Astrocyte (in vitro differentiated cells and primary cell): ENCODE data around the gene SH3BP2. TPM values are rescaled to one million over a fixed set of nuclear protein-coding genes. Genes with fewer than 3 reads are reported as not detected.

Experiments
- DNase-seq: peaks from one replicate; pipeline ENCODE4 v3.0.0-alpha.2; 2010; ENCODE audit warnings: low read depth
- FAIRE-seq: peaks from 2 replicates; lab custom pipeline; 2011; peaks lifted over from hg19 to GRCh38; lab: Jason Lieb, UNC
- H2AFZ ChIP-seq: 2 replicates; pipeline ENCODE4 v1.6.0; 2012; ENCODE audit warnings: low read depth, low read length, inconsistent platforms
- H3K27ac ChIP-seq: 2 replicates; pipeline ENCODE4 v1.5.1; 2011; ENCODE audit warnings: low read depth, low read length, inconsistent platforms
- H3K27me3 ChIP-seq: 2 replicates; pipeline ENCODE4 v1.6.0; 2011; ENCODE audit warnings: low read length, inconsistent platforms; ENCODE audit not compliant: insufficient read depth
- H3K36me3 ChIP-seq: 2 replicates; pipeline ENCODE4 v1.5.1; 2011; ENCODE audit warnings: low read length, inconsistent platforms; ENCODE audit not compliant: insufficient read depth
- H3K4me1 ChIP-seq: 2 replicates; pipeline ENCODE4 v1.5.1; 2011; ENCODE audit warnings: low read length, inconsistent platforms; ENCODE audit not compliant: insufficient read depth
- H3K4me2 ChIP-seq: 2 replicates; pipeline ENCODE4 v1.6.0; 2012; ENCODE audit warnings: low read length, inconsistent platforms
- H3K4me3 ChIP-seq: 2 replicates; pipeline ENCODE4 v1.5.1; 2011; ENCODE audit warnings: low read depth, mild to moderate bottlenecking, low read length, inconsistent platforms; ENCODE audit not compliant: insufficient read depth
- H3K79me2 ChIP-seq: 2 replicates; pipeline ENCODE4 v1.6.0; 2012; ENCODE audit warnings: mild to moderate bottlenecking, low read length, inconsistent platforms; ENCODE audit not compliant: insufficient read depth
- H3K9ac ChIP-seq: 2 replicates; pipeline ENCODE4 v1.6.0; 2012; ENCODE audit warnings: mild to moderate bottlenecking, low read length, inconsistent platforms
- H3K9me3 ChIP-seq: 2 replicates; pipeline ENCODE4 v1.5.1; 2012; ENCODE audit warnings: low read depth, mild to moderate bottlenecking, low read length, inconsistent platforms; ENCODE audit not compliant: insufficient read depth
- H4K20me1 ChIP-seq: 2 replicates; pipeline ENCODE4 v1.6.0; 2012; ENCODE audit warnings: low read length, inconsistent platforms; ENCODE audit not compliant: insufficient read depth
- H3K27ac Mint-ChIP-seq: one replicate; pipeline ENCODE4 v1.8.0; 2021; ENCODE audit warnings: mild to moderate bottlenecking, mixed read lengths; ENCODE audit not compliant: unreplicated experiment
- H3K27me3 Mint-ChIP-seq: one replicate; pipeline ENCODE4 v1.8.0; 2021; ENCODE audit warnings: low read depth, mixed read lengths; ENCODE audit not compliant: unreplicated experiment
- H3K36me3 Mint-ChIP-seq: one replicate; pipeline ENCODE4 v1.8.0; 2021; ENCODE audit warnings: low read depth, mixed read lengths; ENCODE audit not compliant: unreplicated experiment
- H3K4me1 Mint-ChIP-seq: one replicate; pipeline ENCODE4 v1.8.0; 2021; ENCODE audit warnings: low read depth, mixed read lengths; ENCODE audit not compliant: unreplicated experiment
- H3K4me3 Mint-ChIP-seq: one replicate; pipeline ENCODE4 v1.8.0; 2021; ENCODE audit warnings: mild to moderate bottlenecking, moderate library complexity, mixed read lengths; ENCODE audit not compliant: unreplicated experiment
- H3K9me3 Mint-ChIP-seq: one replicate; pipeline ENCODE4 v1.8.0; 2021; ENCODE audit warnings: mild to moderate bottlenecking, mixed read lengths; ENCODE audit not compliant: unreplicated experiment
- EZH2 ChIP-seq: IDR thresholded peaks from 2 replicates; pipeline ENCODE4 v1.6.1; 2012; ENCODE audit warnings: mild to moderate bottlenecking, low read length, inconsistent platforms; ENCODE audit not compliant: insufficient read depth
- total RNA-seq: library from RNA; stranded (reverse); gene quantifications from 2 replicates; pipeline ENCODE4 v1.2.1, GENCODE V29; 2021
- TF ChIP-seq, protein P1 (sequence below): IDR thresholded peaks from 2 replicates; pipeline ENCODE4 v1.5.1; 2011; ENCODE audit warnings: low read depth, mild to moderate bottlenecking, inconsistent platforms, low read length, moderate library complexity; ENCODE audit not compliant: insufficient read depth

SH3BP2 gene
- total RNA-seq, 1 donor from 2014 or later = 33.7 TPM

DNA sequence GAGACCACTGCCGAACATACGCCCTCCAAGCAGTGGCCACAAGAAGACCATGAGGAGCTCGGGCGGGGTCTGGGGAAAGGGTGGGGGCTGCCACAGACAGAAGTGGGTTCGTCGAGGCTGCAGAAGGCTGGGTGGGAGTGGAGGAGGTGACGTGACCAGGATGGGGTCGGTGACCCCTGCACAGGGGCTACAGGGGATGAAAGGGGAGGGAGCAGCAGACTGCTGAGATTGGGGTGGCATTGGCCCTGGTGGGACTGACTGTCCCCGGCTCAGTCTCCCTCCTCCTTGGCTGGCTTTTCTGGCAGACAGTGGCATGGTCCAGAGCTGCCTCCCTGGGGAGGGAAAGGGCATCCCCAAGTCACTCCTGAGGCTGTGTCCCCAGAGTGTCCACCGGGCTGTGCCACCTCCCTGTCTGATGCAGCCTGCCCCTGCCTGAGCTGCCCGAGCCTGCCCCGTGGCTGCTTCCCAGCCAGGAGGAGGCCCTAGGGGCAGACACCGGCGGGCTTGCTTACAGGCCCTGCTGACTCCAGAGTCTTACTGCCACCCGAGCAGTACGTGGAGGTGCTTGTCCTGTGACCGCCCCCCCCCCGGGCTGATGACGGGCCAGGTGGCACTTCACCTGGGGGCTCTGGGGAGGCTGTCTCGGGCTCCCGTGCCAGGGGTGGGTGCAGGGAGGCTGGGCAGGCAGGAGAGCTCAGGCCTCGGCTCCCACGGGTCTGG, 7.2 kb downstream of the SH3BP2 start:
- Histone ChIP-seq H3K27me3 (no peaks in the 10 kb centered on the region), H4K20me1 (no peaks in the 10 kb centered on the region), H3K4me1 (peaks cover 34% of the 10 kb centered on the region), H3K36me3 (no peaks in the 10 kb centered on the region), H3K79me2 (peaks cover 44% of the 10 kb centered on the region), H3K9ac (no peak overlapping the region), H2AFZ (no peak overlapping the region), H3K4me2 (peak overlapping the region; percentile 63), H3K27ac (no peak overlapping the region), H3K9me3 (no peaks in the 10 kb centered on the region), H3K4me3 (no peak overlapping the region)
- Mint-ChIP-seq H3K36me3 (no peaks in the 10 kb centered on the region), H3K4me3 (no peak overlapping the region), H3K27me3 (no peaks in the 10 kb centered on the region), H3K4me1 (peaks cover 11% of the 10 kb centered on the region), H3K27ac (peak overlapping the region; percentile 34), H3K9me3 (no peaks in the 10 kb centered on the region)
- DNase-seq = no peak
- TF ChIP-seq, protein P1, sequence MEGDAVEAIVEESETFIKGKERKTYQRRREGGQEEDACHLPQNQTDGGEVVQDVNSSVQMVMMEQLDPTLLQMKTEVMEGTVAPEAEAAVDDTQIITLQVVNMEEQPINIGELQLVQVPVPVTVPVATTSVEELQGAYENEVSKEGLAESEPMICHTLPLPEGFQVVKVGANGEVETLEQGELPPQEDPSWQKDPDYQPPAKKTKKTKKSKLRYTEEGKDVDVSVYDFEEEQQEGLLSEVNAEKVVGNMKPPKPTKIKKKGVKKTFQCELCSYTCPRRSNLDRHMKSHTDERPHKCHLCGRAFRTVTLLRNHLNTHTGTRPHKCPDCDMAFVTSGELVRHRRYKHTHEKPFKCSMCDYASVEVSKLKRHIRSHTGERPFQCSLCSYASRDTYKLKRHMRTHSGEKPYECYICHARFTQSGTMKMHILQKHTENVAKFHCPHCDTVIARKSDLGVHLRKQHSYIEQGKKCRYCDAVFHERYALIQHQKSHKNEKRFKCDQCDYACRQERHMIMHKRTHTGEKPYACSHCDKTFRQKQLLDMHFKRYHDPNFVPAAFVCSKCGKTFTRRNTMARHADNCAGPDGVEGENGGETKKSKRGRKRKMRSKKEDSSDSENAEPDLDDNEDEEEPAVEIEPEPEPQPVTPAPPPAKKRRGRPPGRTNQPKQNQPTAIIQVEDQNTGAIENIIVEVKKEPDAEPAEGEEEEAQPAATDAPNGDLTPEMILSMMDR = no peak
- TF ChIP-seq EZH2 = no peak
- FAIRE-seq = no peak

DNA sequence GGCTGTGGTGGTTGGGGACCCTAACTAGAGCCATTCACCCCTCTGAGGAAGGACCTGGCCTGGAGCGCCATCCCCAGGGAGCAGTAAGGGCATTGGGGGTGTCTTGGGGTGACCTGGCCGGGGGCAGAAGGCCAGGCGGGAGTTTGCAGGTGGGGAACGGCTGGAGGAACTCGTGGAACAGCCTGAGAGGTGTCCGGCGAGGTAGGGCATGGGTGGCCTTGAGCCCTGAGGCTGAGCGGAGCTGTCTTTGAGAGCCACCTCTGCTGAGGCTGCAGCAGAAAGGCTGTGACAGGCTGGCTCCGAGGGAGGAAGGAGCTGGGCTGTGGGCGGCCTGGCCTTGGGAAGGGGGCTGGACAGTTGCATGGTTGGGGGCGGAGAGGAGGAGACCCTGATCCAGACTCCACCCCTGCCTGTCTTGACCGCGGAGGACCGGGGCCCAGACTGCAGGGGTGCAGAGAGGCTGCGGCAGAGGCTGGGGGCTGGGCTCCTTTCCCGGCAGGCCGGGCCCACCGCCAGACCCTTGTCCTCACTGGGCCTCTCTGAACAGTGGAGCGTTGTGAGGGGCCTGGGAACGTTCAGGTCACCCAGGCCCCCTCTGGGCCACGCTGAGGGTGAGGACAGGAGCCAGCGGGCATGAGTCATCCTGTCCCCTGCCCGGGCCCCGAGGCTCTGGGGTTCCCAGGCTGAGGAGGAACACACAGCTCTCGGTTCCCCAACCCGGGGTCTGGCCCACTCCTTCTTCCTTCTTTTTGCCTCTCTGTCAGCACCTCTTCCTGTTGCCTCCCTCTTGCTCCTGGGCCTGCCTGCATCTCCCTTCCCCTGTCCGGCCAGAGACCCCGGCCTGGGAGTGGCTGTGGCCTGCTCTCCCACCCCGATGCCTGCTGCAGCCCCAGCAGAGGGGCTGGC, 8.1 kb downstream of the SH3BP2 start:
- Mint-ChIP-seq H3K27me3 (no peaks in the 10 kb centered on the region), H3K9me3 (no peaks in the 10 kb centered on the region), H3K36me3 (no peaks in the 10 kb centered on the region), H3K4me3 (peak overlapping the region; percentile 34), H3K27ac (peak overlapping the region; percentile 18), H3K4me1 (peaks cover 11% of the 10 kb centered on the region)
- H3K4me2 ChIP-seq = peak overlapping the region; percentile 63
- FAIRE-seq (no peak), DNase-seq (peak; percentile 58)
- peak overlapping the region; percentile 47 for H2AFZ ChIP-seq
- H3K4me3 ChIP-seq = no peak overlapping the region
- TF ChIP-seq, protein P1 = no peak
- TF ChIP-seq EZH2 = no peak
- H3K9me3 ChIP-seq = no peaks in the 10 kb centered on the region
- H3K4me1 ChIP-seq = peaks cover 33% of the 10 kb centered on the region
- no peaks in the 10 kb centered on the region for H3K36me3 ChIP-seq
- peaks cover 37% of the 10 kb centered on the region for H3K79me2 ChIP-seq
- H3K27ac ChIP-seq = peak overlapping the region; percentile 34
- no peaks in the 10 kb centered on the region for H3K27me3 ChIP-seq
- H4K20me1 ChIP-seq = no peaks in the 10 kb centered on the region
- peak overlapping the region; percentile 55 for H3K9ac ChIP-seq
